Testis (tissue), 2 donors: ENCODE results near the gene CFDP1.

Experiments
- CTCF ChIP-seq, 3 experiments: fragments of 450-650 bp in 2 of 3; fragments of 200-600 bp in 1 of 3; sonication (generic) in 1 of 3; IDR thresholded peaks; one replicate each; pipeline ENCODE4 v1.5.1; 2016 to 2019; ENCODE audit warnings: antibody characterized with exemption in 3 of 3, mild to moderate bottlenecking in 2 of 3, moderate library complexity in 1 of 3
- POLR2A ChIP-seq: fragments of 450-650 bp; IDR thresholded peaks from one replicate; pipeline ENCODE4 v1.6.1; 2017; ENCODE audit warnings: antibody characterized with exemption, mild to moderate bottlenecking, moderate library complexity

GRCh38 chr16:75461575-75461974, 28.3 kb upstream of the CFDP1 start:
- no peak for TF ChIP-seq CTCF (IDR thresholded peaks at IDR 0.05)
- no peak for TF ChIP-seq POLR2A
